Measurements from ENCODE around the gene CCDC68.
"Not testable (repeated sequence)": the region's sequence is repeated elsewhere in the genome, so short reads cannot be mapped to it uniquely, and the experiment has no call there.

The CCDC68 gene, protein sequence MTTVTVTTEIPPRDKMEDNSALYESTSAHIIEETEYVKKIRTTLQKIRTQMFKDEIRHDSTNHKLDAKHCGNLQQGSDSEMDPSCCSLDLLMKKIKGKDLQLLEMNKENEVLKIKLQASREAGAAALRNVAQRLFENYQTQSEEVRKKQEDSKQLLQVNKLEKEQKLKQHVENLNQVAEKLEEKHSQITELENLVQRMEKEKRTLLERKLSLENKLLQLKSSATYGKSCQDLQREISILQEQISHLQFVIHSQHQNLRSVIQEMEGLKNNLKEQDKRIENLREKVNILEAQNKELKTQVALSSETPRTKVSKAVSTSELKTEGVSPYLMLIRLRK

DNA sequence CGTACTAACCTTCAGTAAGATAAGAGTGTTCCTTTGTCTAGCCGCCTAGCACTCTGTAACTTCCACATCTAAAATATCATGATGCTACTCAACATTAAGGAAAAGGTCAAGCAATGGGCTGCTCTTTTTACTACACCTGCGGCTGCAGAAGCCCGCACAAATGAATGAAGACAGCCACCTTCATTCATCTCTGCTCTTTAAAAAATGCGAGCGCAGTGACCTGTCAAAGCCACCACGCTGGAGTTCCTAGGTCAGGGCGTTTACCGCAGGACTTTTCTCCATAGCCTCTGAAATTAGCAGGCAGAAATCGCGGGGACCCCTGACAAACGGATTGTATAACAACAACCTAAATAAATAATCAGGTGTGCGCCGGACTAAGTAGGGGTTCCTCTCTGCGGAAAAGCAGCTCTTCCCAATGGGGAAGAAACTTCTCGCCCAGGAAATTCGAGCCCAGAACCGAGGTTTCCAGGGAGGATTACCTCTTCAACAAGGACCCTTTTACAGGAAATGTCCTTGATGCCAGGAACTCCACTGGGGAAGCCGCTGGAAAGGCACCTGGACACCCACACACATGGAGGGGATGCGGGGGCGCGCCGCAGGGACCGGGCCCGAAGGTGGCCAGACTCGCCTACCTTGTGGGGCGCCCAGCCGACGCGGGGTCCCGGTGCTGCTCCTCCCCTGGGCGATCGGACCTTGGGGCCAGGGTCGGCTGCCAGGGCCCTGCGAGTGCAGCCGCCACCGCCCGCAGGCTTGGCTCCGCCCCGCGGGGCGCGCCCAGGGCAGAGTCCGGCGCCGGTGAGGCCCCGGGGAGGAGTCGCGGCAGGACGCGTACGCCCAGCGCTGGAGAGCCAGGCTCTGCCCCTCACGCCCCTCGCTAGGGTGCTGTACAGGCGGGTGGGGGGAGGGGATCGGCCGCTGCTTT, at the start of gene CCDC68:
TSS of gene CCDC68 (minus strand) at position 758 of the 922 bp plus-strand sequence. CDS start 16,670 bp downstream, outside the sequence.
- in situ Hi-C loops (cut with MboI; ENCODE audit: low sequenced_read_pairs), result no loop called here

DNA sequence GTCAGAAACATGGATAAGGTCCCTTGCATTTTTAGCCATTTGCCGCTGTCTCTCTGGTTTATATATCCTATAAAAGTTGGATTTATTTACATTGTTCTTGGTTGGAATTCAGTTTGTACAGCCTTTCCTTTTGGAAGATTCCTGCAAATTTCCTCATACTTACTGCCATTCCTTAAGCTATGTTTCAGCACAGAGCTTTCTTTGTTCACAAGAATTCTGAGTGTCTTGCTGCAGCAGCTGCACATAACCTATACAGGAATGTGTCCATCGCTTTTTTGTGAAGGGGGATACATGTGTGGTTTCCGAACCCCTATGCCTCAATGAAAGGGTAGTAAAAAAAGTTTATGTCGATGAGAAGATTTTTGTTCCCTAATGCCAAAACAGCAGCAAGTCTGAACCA, 48.3 kb upstream of the CCDC68 start:
- in situ Hi-C loops (cut with MboI; ENCODE audit: low sequenced_read_pairs), result no loop called here

DNA sequence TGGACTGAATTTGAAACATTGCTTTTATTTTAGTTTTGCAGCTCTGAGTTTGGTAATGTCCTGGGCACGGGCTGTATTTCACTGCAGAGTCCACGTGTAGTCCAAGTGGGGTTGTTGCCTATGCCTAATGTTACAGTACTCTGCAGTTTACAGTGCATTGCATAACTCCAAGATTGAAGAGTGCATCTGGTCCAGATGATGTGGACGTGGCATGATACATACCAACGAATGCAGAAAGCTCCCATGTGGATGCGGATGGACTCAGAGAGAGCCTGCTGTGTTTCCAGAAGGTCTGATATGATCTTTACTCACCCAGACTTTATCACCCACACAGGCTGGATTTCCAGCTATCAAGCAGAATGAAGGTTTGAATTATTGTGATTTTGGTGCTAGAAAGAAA, 44.4 kb upstream of the CCDC68 start:
- in situ Hi-C loops (cut with MboI; ENCODE audit: low sequenced_read_pairs), result no loop called here

DNA sequence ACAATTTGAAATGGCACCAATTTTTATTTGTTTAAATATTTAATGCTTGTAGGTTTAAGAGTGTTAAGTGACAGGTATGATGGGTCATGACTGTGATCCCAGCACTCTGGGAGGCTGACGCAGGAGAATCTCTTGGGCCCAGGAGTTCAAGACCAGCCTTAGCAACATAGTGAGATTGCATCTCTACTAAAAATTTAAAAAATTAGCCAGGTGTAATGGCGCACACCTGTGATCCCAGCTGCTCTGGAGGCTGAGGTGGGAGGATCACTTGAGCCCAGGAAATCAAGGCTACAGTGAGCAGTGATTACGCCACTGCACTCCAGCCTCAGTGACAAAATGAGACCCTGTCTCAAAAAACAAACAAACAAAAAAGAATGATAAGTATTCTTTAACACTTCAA, 43.0 kb upstream of the CCDC68 start:
- in situ Hi-C loops (cut with MboI; ENCODE audit: low sequenced_read_pairs), result no loop called here

DNA sequence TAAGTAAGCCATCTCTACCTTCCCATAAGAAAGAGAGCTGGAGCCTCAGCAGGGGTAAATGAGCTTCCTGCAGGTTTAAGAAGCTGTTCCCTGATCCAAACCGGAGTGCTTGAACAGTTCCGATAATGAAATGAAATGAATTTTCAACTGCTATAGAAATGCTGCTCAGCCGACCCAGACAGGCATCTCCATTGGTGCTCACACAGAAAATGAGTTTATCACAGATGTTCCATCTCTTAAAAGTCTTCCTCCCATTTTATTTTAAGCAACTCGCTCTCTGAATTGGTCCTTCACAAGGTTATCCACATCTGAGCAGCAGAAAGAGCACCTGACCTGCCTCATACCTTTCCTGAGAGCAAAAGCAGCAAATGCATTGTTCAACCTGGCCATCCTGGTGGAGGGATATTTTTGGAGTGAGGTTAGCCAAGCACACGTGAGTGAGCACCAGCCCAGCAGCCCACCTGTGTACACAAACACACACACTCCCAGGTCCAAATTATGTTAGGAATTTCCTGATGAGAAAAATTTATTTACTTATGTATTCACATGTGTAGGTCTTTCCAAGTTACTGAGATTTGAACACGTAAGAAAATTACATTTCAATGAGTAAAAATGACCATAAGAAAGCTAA, 42.2 kb upstream of the CCDC68 start:
- in situ Hi-C loops (cut with MboI; ENCODE audit: low sequenced_read_pairs), result no loop called here

DNA sequence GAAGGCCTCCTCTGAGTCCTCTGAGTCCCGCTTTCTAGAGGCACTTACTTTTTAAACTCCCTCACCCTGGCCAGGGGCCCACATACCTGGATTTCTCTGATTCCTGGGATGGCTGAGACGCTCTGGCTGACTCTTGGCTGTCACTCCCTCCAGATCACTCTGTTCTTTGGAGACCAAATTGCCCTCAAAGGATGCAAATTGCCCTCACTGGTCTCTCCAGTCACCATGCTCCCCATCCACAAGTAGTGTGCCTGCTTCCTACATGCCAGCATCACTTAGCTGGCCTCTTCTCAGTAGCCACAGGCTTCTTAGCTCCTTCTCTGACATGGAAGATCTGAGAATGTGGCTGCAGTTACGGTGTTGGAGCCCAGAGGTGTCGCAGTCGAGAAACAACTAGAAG, 41.3 kb upstream of the CCDC68 start:
- in situ Hi-C loops (cut with MboI; ENCODE audit: low sequenced_read_pairs), result no loop called here

DNA sequence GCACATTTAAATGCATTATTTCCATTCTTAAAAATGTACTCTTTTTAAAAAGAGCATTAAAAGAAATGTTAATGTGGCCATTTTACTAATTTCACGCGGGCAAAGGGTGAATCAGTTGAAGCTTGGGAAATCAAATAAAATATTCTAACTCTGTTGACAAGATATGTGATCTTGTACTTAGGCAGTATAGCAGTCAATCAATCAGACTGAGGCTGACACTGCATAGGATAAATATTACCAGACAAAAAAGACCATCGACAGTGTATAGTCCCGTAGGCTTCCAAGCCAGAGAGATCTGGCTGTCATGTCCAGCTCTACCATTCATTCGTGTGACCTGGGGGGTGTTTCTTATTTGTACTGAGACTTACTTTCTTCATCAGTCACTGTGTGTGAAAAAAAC, 39.8 kb upstream of the CCDC68 start:
- in situ Hi-C loops (cut with MboI; ENCODE audit: low sequenced_read_pairs), result loop anchor here (25.0 kb wide), 1 partner anchor 312 kb away; no protein-coding TSS in a partner anchor

DNA sequence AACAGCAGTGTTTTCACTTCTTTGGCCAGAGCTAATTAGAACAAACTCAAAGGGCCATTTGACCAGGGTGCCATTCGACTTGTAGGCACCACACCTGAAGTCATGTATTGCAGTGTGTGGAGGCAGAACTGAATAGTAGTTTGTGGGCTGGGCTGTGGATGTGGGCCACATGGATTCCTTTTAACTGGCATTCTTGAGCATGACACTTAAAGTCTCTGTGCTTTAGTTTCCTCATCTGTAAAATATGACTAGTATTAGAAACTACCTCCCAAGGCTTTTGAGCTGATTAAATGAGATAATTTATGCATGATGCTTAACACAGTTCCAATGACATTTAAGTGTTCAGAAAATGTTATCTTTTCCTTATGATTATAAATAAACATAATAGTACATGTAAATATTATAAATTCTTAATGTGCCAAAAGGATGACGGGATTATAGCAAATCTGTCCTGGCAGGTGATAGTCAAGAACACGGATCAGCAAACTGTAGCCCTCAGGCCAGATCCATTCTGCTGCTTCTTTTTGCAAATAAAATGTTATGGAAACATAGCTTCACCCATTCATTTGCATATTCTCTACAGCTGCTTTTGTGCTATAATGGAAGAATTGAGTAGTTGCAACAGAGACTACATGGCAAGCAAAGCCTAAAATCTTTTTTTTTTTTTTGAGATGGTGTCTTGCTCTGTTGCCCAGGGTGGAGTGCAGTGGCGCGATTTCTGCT, 36.3 kb upstream of the CCDC68 start:
- in situ Hi-C loops (cut with MboI; ENCODE audit: low sequenced_read_pairs), result loop anchor here (25.0 kb wide), 1 partner anchor 308 kb away; no protein-coding TSS in a partner anchor

DNA sequence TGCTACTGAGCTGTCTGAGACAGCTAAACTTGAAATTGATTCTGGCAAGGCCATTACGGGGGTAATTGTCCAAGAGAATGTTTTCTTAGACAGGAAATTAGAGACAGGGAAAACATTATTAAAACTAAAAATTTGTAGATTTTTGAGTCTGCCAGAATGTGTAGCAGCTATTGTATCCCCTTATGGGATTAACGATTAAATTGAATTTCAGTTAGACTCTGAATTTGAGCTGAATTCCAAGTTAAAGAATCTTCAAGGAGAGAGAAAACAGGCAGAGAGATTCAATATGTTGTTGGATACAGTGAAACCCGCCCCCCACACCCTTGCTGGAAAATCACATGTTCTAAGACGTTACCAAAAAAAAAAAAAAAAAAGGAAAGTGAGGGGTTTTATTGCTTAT, 32.7 kb upstream of the CCDC68 start:
- in situ Hi-C loops (cut with MboI; ENCODE audit: low sequenced_read_pairs), result loop anchor here (25.0 kb wide), 1 partner anchor 305 kb away; no protein-coding TSS in a partner anchor

DNA sequence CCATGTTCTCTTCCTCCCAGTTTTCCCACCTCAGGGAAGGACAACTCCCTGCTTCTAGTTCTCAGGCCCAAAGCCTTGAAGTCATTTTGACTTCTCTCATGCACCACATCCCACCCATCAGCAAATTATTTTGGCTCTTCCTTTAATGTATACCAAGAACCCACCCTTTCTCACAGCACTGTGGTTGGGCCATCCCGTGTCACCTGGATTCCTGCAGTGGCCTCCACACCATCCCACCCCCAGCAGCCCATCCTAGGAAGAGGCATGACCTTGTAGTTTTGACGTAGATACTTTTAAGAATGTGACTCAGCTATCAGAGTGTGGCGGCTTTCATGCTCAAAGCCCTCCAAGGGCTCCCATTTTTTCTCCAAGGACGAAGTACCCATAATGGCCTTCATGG, 25.6 kb upstream of the CCDC68 start:
- in situ Hi-C loops (cut with MboI; ENCODE audit: low sequenced_read_pairs), result loop anchor here (25.0 kb wide), 1 partner anchor 298 kb away; no protein-coding TSS in a partner anchor

DNA sequence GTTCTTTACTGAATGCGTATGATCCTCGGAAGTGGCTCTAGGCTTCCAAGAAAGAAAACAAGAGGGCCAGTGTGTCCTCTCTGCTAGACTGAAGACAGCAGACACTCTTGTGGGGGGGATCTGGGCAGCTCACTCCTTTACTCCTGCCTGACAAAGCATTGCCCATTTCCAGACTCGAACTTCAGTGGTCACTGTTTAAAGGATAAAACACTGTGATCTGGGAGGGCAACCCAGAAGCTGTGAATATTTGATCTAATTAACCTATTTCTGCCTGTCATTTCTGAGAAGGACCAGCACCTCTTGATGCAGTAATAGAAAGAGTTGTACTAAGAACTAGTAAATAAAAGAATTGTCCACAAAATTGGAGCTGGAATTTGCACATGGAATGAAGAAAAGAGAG, 24.5 kb upstream of the CCDC68 start:
- in situ Hi-C loops (cut with MboI; ENCODE audit: low sequenced_read_pairs), result loop anchor here (25.0 kb wide), 1 partner anchor 296 kb away; no protein-coding TSS in a partner anchor

DNA sequence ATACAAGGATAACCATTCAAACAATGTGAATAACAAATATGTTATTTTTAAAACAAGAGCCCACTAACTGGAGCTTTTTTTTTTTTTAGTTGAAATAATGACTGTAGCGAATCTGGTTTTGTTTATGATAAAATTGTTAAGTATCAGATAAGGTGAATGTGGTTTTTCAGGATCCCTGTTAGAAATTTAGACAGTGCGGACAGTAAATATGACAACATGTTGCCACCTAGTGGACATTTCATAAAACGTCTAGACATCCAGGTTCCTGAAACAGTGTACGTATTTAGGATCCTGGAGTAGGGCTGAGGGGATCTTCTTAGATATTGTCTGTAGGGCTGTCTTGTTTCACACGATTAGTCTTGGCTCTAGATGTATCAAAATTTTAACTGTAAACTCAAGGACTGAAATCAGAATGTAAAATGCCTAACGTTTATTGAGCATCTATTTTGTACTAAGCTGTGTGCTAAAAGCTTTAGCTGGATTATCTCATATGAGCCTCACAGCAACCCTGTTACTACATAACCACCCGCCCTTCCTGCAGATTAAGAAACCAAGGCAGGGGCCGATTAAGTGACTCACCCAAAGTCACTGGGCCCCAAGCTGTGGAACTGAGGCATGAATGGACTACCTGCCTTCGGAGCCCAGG, 23.9 kb upstream of the CCDC68 start:
- in situ Hi-C loops (cut with MboI; ENCODE audit: low sequenced_read_pairs), result loop anchor here (25.0 kb wide), 1 partner anchor 296 kb away; no protein-coding TSS in a partner anchor

DNA sequence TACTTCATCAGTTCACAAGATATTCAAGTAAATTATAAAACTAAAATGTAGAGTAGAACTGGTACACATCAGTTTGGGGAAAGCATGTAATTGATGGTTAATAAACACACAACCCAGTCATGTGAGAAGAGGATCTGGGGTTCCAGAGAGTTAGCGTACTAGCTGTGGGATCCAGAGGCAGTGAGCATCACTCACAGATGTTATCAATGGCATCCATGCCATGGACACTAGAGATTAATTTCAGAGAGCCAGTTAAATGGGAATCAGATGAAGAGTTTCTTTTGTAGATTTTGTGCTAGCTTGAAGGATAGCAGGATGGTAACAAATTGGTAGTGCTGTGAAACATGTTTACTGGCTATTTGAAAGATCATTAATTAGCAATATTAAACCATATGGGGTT, 21.8 kb upstream of the CCDC68 start:
- in situ Hi-C loops (cut with MboI; ENCODE audit: low sequenced_read_pairs), result loop anchor here (25.0 kb wide), 1 partner anchor 294 kb away; no protein-coding TSS in a partner anchor

DNA sequence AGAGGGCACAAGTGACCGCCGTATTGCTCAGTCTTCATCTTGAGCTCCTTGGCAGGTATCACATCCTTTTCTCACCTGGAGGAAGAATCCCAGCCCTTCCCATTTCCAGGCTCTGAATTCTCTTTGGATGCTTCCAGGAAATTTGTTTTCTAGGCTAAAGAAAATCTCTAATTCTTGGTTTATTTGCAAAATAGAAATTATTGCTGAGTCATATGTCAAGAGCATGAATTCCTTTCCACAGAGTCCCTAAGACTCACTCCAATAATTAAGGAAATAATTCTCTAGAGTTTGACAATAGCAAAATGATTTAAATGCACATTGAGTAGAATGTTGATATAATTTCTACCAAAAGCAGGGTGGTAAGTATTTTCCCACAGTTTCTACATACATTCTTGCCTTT, 16.3 kb upstream of the CCDC68 start:
- in situ Hi-C loops (cut with MboI; ENCODE audit: low sequenced_read_pairs), result loop anchor here (25.0 kb wide), 1 partner anchor 288 kb away; no protein-coding TSS in a partner anchor

DNA sequence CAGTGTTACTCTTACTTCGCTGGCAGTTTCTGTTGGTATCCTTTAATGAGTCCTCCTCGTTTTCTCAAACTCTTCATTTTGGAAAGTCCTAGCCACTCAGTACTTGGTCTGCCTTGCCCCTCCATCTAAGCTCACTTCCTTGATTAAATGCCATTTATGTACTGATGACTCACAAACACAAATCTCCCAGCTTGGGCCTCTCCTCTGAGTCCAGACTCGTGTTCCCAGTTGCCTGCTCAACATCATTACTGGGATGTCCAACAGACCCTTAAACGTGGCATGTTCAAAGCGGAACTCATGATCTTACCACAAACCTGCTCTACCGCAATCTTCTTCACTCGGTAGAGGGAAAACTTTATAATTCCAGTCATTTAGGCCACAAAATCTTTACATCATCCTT, 13.8 kb upstream of the CCDC68 start:
- in situ Hi-C loops (cut with MboI; ENCODE audit: low sequenced_read_pairs), result no loop called here

DNA sequence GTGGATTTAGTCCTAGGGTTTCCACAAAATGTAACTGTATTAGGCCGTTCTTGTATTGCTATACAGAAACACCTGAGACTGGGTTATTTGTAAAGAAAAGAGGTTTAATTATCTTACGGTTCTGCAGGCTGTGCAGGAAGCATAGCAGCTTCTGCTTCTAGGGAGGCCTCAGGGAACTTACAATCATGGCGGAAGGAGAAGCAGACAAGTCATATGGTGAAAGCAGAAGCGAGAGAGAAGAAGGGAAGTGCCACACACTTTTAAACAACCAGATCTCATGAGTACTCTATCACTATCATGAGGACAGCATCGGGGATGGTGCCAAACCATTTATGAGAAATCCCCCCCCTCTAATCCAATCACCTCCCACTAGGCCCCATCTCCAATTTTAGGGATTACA, 9.5 kb upstream of the CCDC68 start:
- in situ Hi-C loops (cut with MboI; ENCODE audit: low sequenced_read_pairs), result no loop called here

DNA sequence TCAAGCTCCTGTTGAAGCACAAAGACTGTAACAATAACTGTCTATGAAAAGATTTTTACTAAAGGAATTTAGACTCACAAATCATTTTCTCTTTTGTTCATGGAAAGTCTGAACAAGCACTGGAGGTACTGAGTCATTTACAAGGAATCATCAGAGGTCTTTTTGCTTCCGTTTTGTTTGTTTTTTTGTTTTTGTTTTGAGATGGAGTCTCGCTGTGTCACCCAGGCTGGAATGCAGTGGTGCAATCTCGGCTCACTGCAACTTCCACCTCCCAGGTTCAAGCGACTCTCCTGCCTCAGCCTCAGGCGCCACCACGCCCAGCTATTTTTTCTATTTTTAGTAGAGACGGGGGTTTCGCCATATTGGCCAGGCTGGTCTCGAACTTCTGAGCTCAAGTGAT, 9.0 kb upstream of the CCDC68 start:
- in situ Hi-C loops (cut with MboI; ENCODE audit: low sequenced_read_pairs), result not testable (repeated sequence)

DNA sequence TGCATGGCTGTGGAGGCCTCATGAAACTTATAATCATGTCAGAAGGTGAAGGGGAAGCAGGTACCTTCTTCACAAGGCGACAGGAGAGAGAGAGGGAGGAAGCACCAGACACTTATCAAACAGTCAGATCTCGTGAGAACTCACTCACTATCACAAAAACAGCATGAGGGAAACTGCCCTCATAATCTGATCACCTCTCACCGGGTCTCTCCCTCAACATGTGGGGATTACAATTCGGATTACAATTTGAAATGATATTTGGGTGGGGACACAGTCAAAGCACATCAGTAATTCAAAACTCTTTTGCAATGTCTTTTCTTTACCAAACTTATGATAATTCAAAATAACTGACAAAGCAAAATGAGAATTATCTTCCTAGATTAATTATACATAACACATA, 8.5 kb upstream of the CCDC68 start:
- in situ Hi-C loops (cut with MboI; ENCODE audit: low sequenced_read_pairs), result no loop called here

DNA sequence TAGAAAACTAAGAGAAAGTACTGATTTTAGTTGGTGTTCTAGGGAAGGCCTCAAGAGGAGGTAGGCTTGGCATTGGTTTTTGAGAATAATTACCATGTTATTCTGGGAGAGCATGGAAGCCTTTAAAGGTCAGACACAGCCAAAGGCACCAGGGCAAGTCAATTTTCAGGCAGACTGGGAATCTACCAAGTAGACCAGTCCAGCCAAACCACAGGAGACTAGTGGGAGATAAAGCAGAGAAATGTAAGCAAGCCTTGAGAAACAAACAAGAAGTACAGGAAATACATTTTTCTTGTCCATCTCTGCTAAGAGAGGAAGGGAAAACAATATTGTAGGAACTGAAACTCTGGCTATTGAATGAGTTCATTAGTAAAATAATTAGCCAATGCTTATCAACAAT, 5.5 kb upstream of the CCDC68 start:
- in situ Hi-C loops (cut with MboI; ENCODE audit: low sequenced_read_pairs), result no loop called here

Measured in hTERT RPE-1 (cell line).